HL-60 (cell line): ENCODE data around the gene GRPEL2.

ENCODE experiments used
- GABPA ChIP-seq: IDR thresholded peaks from 2 replicates; pipeline ENCODE4 v1.6.1; 2012; ENCODE audit warnings: low read depth
- POLR2AphosphoS5 ChIP-seq: IDR thresholded peaks from 2 replicates; pipeline ENCODE4 v1.6.1; 2012; ENCODE audit warnings: low read depth
- SPI1 ChIP-seq: IDR thresholded peaks from 2 replicates; pipeline ENCODE4 v1.6.1; 2012; ENCODE audit warnings: low read depth, mild to moderate bottlenecking, borderline replicate concordance
- TF ChIP-seq, protein P1 (sequence below): IDR thresholded peaks from one replicate; pipeline ENCODE4 v1.5.1; 2011; ENCODE audit warnings: low read length, control low read depth, inconsistent platforms; ENCODE audit not compliant: insufficient read depth
- TF ChIP-seq, protein P2 (sequence below): IDR thresholded peaks from 2 replicates; pipeline ENCODE4 v1.6.1; 2012; ENCODE audit warnings: low read depth; ENCODE audit not compliant: insufficient replicate concordance

DNA sequence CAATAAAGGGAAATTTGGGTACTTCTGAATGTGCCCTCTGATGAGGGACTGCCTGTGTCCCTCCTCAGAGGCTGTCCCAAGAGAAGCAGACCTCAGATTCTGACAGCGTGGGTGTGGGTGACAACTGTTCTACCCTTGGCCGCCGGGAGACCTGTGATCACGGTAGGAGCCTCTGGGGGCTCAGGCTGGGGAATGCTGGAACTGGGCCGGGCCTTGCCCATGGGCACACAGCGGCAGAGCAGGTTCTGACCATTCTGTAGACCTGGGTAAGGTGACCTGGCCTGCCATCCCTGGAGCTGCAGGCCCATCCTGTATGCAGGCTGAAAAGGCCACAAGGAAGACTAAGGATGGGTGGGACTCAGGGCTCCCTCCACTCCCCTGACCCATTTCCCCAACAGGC is 29.5 kb upstream of the GRPEL2 start:
- TF ChIP-seq, protein P1, sequence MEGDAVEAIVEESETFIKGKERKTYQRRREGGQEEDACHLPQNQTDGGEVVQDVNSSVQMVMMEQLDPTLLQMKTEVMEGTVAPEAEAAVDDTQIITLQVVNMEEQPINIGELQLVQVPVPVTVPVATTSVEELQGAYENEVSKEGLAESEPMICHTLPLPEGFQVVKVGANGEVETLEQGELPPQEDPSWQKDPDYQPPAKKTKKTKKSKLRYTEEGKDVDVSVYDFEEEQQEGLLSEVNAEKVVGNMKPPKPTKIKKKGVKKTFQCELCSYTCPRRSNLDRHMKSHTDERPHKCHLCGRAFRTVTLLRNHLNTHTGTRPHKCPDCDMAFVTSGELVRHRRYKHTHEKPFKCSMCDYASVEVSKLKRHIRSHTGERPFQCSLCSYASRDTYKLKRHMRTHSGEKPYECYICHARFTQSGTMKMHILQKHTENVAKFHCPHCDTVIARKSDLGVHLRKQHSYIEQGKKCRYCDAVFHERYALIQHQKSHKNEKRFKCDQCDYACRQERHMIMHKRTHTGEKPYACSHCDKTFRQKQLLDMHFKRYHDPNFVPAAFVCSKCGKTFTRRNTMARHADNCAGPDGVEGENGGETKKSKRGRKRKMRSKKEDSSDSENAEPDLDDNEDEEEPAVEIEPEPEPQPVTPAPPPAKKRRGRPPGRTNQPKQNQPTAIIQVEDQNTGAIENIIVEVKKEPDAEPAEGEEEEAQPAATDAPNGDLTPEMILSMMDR: no peak
- TF ChIP-seq POLR2AphosphoS5 (no peak), GABPA (no peak), SPI1 (no peak)
- TF ChIP-seq, protein P2, sequence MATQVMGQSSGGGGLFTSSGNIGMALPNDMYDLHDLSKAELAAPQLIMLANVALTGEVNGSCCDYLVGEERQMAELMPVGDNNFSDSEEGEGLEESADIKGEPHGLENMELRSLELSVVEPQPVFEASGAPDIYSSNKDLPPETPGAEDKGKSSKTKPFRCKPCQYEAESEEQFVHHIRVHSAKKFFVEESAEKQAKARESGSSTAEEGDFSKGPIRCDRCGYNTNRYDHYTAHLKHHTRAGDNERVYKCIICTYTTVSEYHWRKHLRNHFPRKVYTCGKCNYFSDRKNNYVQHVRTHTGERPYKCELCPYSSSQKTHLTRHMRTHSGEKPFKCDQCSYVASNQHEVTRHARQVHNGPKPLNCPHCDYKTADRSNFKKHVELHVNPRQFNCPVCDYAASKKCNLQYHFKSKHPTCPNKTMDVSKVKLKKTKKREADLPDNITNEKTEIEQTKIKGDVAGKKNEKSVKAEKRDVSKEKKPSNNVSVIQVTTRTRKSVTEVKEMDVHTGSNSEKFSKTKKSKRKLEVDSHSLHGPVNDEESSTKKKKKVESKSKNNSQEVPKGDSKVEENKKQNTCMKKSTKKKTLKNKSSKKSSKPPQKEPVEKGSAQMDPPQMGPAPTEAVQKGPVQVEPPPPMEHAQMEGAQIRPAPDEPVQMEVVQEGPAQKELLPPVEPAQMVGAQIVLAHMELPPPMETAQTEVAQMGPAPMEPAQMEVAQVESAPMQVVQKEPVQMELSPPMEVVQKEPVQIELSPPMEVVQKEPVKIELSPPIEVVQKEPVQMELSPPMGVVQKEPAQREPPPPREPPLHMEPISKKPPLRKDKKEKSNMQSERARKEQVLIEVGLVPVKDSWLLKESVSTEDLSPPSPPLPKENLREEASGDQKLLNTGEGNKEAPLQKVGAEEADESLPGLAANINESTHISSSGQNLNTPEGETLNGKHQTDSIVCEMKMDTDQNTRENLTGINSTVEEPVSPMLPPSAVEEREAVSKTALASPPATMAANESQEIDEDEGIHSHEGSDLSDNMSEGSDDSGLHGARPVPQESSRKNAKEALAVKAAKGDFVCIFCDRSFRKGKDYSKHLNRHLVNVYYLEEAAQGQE: no peak
